ENCODE results near the gene ZSWIM1.

- no peak for TF ChIP-seq POLR2A (IDR thresholded peaks at IDR 0.05; ENCODE audit: low read depth, low read length)
- no peak for TF ChIP-seq POLR2AphosphoS5 (IDR thresholded peaks at IDR 0.05; ENCODE audit: low read depth, low read length)
These were observed 7.5 kb upstream of the ZSWIM1 start for GRCh38 chr20:45873409-45874103.

All from GM12892 (cell line).